Liver (tissue), 9 donors: ENCODE data around the gene CACNA1H. TPM values are rescaled to one million over a fixed set of nuclear protein-coding genes. Genes with fewer than 3 reads are reported as not detected.

ENCODE experiments used
- DNase-seq: peaks from one replicate; pipeline ENCODE4 v3.0.0-alpha.2; 2017; ENCODE audit warnings: low spot score
- H3K27ac ChIP-seq, 2 donors: one replicate each; pipeline ENCODE4 v1.7.0; 2013; ENCODE audit warnings: inconsistent platforms in 2 of 2, low read length in 2 of 2, control low read depth in 1 of 2, low read depth in 1 of 2, mild to moderate bottlenecking in 1 of 2
- H3K27me3 ChIP-seq, 4 donors: one replicate each; pipeline versions ENCODE4 v1.6.1 to v1.7.0; 2013; ENCODE audit warnings: low read length in 3 of 4, inconsistent platforms in 1 of 4, mild to moderate bottlenecking in 1 of 4, moderate library complexity in 1 of 4; ENCODE audit not compliant: control insufficient read depth in 4 of 4, insufficient read depth in 4 of 4
- H3K36me3 ChIP-seq, 4 donors: one replicate each; pipeline versions ENCODE4 v1.6.1 to v1.7.0; 2013; ENCODE audit warnings: low read length in 3 of 4, mild to moderate bottlenecking in 3 of 4, low read depth in 1 of 4, moderate library complexity in 1 of 4; ENCODE audit not compliant: control insufficient read depth in 4 of 4, insufficient read depth in 3 of 4
- H3K4me1 ChIP-seq, 4 donors: one replicate each; pipeline versions ENCODE4 v1.6.1 to v1.7.0; 2013; ENCODE audit warnings: low read length in 3 of 4, mild to moderate bottlenecking in 3 of 4, moderate library complexity in 1 of 4; ENCODE audit not compliant: control insufficient read depth in 4 of 4, insufficient read depth in 4 of 4
- H3K4me3 ChIP-seq, 3 donors: one replicate each; pipeline versions ENCODE4 v1.6.1 to v1.7.0; 2013; ENCODE audit warnings: low read length in 3 of 3, control low read depth in 1 of 3, low read depth in 1 of 3, mild to moderate bottlenecking in 1 of 3
- H3K9ac ChIP-seq, 2 donors: one replicate each; pipeline ENCODE4 v1.7.0; 2013; ENCODE audit warnings: low read length in 2 of 2, mild to moderate bottlenecking in 2 of 2, moderate library complexity in 2 of 2, control low read depth in 1 of 2, low read depth in 1 of 2
- H3K9me3 ChIP-seq, 4 donors: one replicate each; pipeline versions ENCODE4 v1.6.1 to v1.7.0; 2013; ENCODE audit warnings: low read length in 3 of 4; ENCODE audit not compliant: control insufficient read depth in 4 of 4
- ATF3 ChIP-seq: IDR thresholded peaks from 2 replicates; pipeline ENCODE4 v1.6.1; 2016; ENCODE audit warnings: antibody characterized with exemption
- CTCF ChIP-seq: fragments of 150-350 bp; IDR thresholded peaks from 2 replicates; pipeline ENCODE4 v1.5.1; 2017; ENCODE audit warnings: improper control_type of control experiment, low read depth, low read length; ENCODE audit not compliant: missing input control
- EGR1 ChIP-seq, 2 donors: IDR thresholded peaks; 2 replicates each; pipeline ENCODE4 v1.6.1; 2016 to 2018; ENCODE audit warnings: antibody characterized with exemption in 2 of 2, low read depth in 2 of 2
- FOXA2 ChIP-seq: IDR thresholded peaks from 2 replicates; pipeline ENCODE4 v1.6.1; 2016; ENCODE audit warnings: antibody characterized with exemption
- GABPA ChIP-seq, 2 donors: IDR thresholded peaks in 1 of 2; conservative IDR thresholded peaks in 1 of 2; 2 replicates each; pipeline ENCODE4 v1.6.1; 2016; ENCODE audit warnings: antibody characterized with exemption in 2 of 2, mild to moderate bottlenecking in 1 of 2, moderate library complexity in 1 of 2
- HNF4A ChIP-seq, 2 donors: conservative IDR thresholded peaks; 2 replicates each; pipeline ENCODE4 v1.6.1; 2016; ENCODE audit warnings: antibody characterized with exemption in 2 of 2, mild to moderate bottlenecking in 2 of 2
- HNF4G ChIP-seq: IDR thresholded peaks from 2 replicates; pipeline ENCODE4 v1.6.1; 2016; ENCODE audit warnings: antibody characterized with exemption
- JUND ChIP-seq, 2 donors: IDR thresholded peaks; 2 replicates each; pipeline ENCODE4 v1.6.1; 2016; ENCODE audit warnings: antibody characterized with exemption in 2 of 2
- REST ChIP-seq: IDR thresholded peaks from 2 replicates; pipeline ENCODE4 v1.6.1; 2016; ENCODE audit warnings: antibody characterized with exemption, mild to moderate bottlenecking
- RXRA ChIP-seq, 2 donors: IDR thresholded peaks; 2 replicates each; pipeline ENCODE4 v1.6.1; 2017 to 2018; ENCODE audit warnings: antibody characterized with exemption in 2 of 2, mild to moderate bottlenecking in 1 of 2
- SP1 ChIP-seq: IDR thresholded peaks from 2 replicates; pipeline ENCODE4 v1.6.1; 2018; ENCODE audit warnings: antibody characterized with exemption, mild to moderate bottlenecking
- TAF1 ChIP-seq: conservative IDR thresholded peaks from 2 replicates; pipeline ENCODE4 v1.6.1; 2016; ENCODE audit warnings: antibody characterized with exemption, mild to moderate bottlenecking
- YY1 ChIP-seq: IDR thresholded peaks from 2 replicates; pipeline ENCODE4 v1.6.1; 2016; ENCODE audit warnings: antibody characterized with exemption, mild to moderate bottlenecking
- WGBS: extraction: QIAGEN DNeasy Blood & Tissue Kit; methylation state at CpG from one replicate; pipeline ENCODE4 v1.1.7; 2013; 5-methylcytosine and 5-hydroxymethylcytosine counted together
- polyA plus RNA-seq, 2 donors: library from polyadenylated mRNA; stranded (reverse) in 1 of 2; unstranded in 1 of 2; fragments of 200-250 nt in 1 of 2; fragments of >200 nt in 1 of 2; fragmentation: Nextera tagmentation in 1 of 2; extraction: Ambion mirVana in 1 of 2; gene quantifications; one replicate each; pipeline versions ENCODE4 v1.2.1 to v1.2.3, GENCODE V29; 2013 to 2015
- total RNA-seq, 2 donors: library from RNA; depleted of rRNA; stranded (reverse); fragments of >200 nt; gene quantifications; one replicate each; pipeline ENCODE4 v1.2.3, GENCODE V29; 2014
- donor health status: healthy.
- donor health status: healthy.
- donor health status: healthy.
- donor health status: healthy.
- donor health status: healthy.

The CACNA1H gene
- total and polyA plus RNA-seq, 4 donors = 0.21 to 8.5 (median 6.1) TPM

GRCh38 chr16:1206786-1207185, 53.9 kb downstream of the CACNA1H start:
- no peaks in the 10 kb centered on the region for H3K9me3 ChIP-seq
- TF ChIP-seq GABPA (IDR thresholded peaks at IDR 0.05 in 1 of 2, conservative IDR thresholded peaks at IDR 0.05 in 1 of 2) (no peak), TAF1 (no peak), JUND (IDR thresholded peaks at IDR 0.05) (no peak), RXRA (IDR thresholded peaks at IDR 0.05) (no peak), HNF4G (no peak), EGR1 (IDR thresholded peaks at IDR 0.05; ENCODE audit: low read depth in 2 of 2) (no peak), SP1 (no peak), CTCF (no peak), FOXA2 (no peak), HNF4A (conservative IDR thresholded peaks at IDR 0.05) (no peak)
- no peak overlapping the region for H3K4me3 ChIP-seq
- WGBS = 88% methylated on average over 16 of the region's 16 CpGs
- H3K27ac ChIP-seq = no peak overlapping the region
- no peaks in the 10 kb centered on the region for H3K27me3 ChIP-seq
- DNase-seq = no peak
- no peaks in the 10 kb centered on the region for H3K4me1 ChIP-seq
- peaks cover 0 to 65% (median 22%) of the 10 kb centered on the region in 4 donors for H3K36me3 ChIP-seq
- H3K9ac ChIP-seq = no peak overlapping the region

GRCh38 chr16:1208239-1208830, 55.4 kb downstream of the CACNA1H start:
- H3K36me3 ChIP-seq = peaks cover 0 to 61% (median 21%) of the 10 kb centered on the region in 4 donors

More at GRCh38 chr16:1208239-1208830, 55.4 kb downstream of the CACNA1H start:
- no peaks in the 10 kb centered on the region for H3K4me1 ChIP-seq
- no peak overlapping the region for H3K27ac ChIP-seq
- H3K27me3 ChIP-seq = no peaks in the 10 kb centered on the region
- no peak for TF ChIP-seq ATF3
- no peak for TF ChIP-seq REST
- no peak for TF ChIP-seq HNF4A (conservative IDR thresholded peaks at IDR 0.05)
- no peak for TF ChIP-seq TAF1
- no peak for TF ChIP-seq GABPA (IDR thresholded peaks at IDR 0.05 in 1 of 2, conservative IDR thresholded peaks at IDR 0.05 in 1 of 2)
- TF ChIP-seq JUND (IDR thresholded peaks at IDR 0.05) = no peak
- no peak for TF ChIP-seq YY1
- no peak for TF ChIP-seq FOXA2
- no peak for TF ChIP-seq SP1
- WGBS = 87% methylated on average over 22 of the region's 22 CpGs
- no peak for DNase-seq
- no peak overlapping the region for H3K4me3 ChIP-seq
- no peaks in the 10 kb centered on the region for H3K9me3 ChIP-seq
- H3K9ac ChIP-seq = no peak overlapping the region
